Neural progenitor cell (in vitro differentiated cells): Measurements from ENCODE around the gene NPR3.

Experiments
- EZH2phosphoT487 ChIP-seq: fragments of 200-600 bp; sonication (generic); IDR thresholded peaks from 2 replicates; pipeline ENCODE4 v1.6.1; 2017; ENCODE audit warnings: antibody characterized with exemption
- TF ChIP-seq, protein P1 (sequence below): fragments of 200-600 bp; sonication (generic); IDR thresholded peaks from 2 replicates; pipeline ENCODE4 v1.5.1; 2017; ENCODE audit warnings: antibody characterized with exemption, mild to moderate bottlenecking

DNA sequence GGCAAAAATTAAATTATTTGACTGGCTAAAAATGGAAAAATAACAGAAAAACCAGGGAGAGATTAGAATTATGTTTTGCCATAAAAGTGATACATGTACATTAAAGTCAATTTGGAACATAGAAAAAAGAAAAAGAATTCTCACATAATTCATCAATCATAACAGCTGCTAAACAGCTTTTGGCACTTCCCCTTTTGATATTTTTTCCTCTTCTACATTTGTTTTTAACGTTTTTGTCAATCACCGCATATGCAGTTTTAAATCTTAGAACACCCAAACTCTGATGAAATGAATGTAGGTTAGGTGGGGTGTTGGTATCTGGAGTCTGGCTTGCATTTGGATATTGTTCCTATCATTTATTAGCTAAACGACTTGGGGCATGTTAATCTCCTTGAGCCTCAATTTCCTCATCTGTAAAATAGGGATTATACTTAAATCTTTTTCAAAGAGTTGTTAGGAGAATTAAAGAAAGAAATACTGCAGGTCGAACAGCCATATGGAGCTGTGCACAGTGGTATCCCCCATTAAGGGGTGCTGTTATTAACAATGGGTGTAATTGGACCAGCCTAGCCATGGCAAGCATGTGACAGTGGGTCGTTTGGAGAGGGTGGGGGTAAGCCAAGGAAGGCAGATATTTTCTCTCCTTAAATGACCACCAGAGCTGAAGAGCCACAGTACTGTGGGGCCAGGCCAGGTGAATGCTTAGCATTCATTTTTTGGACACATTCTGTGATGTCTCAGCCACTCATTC lies 22.6 kb downstream of the NPR3 start:
- TF ChIP-seq, protein P1, sequence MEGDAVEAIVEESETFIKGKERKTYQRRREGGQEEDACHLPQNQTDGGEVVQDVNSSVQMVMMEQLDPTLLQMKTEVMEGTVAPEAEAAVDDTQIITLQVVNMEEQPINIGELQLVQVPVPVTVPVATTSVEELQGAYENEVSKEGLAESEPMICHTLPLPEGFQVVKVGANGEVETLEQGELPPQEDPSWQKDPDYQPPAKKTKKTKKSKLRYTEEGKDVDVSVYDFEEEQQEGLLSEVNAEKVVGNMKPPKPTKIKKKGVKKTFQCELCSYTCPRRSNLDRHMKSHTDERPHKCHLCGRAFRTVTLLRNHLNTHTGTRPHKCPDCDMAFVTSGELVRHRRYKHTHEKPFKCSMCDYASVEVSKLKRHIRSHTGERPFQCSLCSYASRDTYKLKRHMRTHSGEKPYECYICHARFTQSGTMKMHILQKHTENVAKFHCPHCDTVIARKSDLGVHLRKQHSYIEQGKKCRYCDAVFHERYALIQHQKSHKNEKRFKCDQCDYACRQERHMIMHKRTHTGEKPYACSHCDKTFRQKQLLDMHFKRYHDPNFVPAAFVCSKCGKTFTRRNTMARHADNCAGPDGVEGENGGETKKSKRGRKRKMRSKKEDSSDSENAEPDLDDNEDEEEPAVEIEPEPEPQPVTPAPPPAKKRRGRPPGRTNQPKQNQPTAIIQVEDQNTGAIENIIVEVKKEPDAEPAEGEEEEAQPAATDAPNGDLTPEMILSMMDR = no peak
- no peak for TF ChIP-seq EZH2phosphoT487
